Activated gamma-delta T cell (primary cell): ENCODE data around the gene EYA4.

ENCODE experiments used
- DNase-seq: peaks from one replicate; lab custom pipeline; 2025; lab: John Stamatoyannopoulos, UW

Gene EYA4

GRCh38 chr6:133289733-133290306 lies 48.7 kb downstream of the EYA4 start:
- DNase-seq = no peak

GRCh38 chr6:133290930-133291329 lies 49.8 kb downstream of the EYA4 start:
- no peak for DNase-seq

- DNase-seq = no peak
These were observed 50.5 kb downstream of the EYA4 start for GRCh38 chr6:133291671-133292070.

GRCh38 chr6:133297657-133298056 lies 56.5 kb downstream of the EYA4 start:
- DNase-seq = no peak

GRCh38 chr6:133298335-133298734 lies 57.2 kb downstream of the EYA4 start:
- no peak for DNase-seq

GRCh38 chr6:133298801-133299200 lies 57.6 kb downstream of the EYA4 start:
- DNase-seq = no peak

GRCh38 chr6:133300896-133301295 lies 59.7 kb downstream of the EYA4 start:
- no peak for DNase-seq

- DNase-seq = no peak
These were observed 60.7 kb downstream of the EYA4 start for GRCh38 chr6:133301835-133302234.

- DNase-seq = no peak
These were observed 65.8 kb downstream of the EYA4 start for GRCh38 chr6:133306931-133307330.

GRCh38 chr6:133309579-133309978 lies 68.4 kb downstream of the EYA4 start:
- DNase-seq = no peak

- no peak for DNase-seq
These were observed 70.8 kb downstream of the EYA4 start for GRCh38 chr6:133312006-133312405.

GRCh38 chr6:133313068-133313467 lies 71.9 kb downstream of the EYA4 start:
- no peak for DNase-seq

GRCh38 chr6:133314947-133315346 lies 73.8 kb downstream of the EYA4 start:
- DNase-seq = no peak

GRCh38 chr6:133315811-133316210 lies 74.7 kb downstream of the EYA4 start:
- DNase-seq = no peak

GRCh38 chr6:133317704-133318103 lies 76.5 kb downstream of the EYA4 start:
- DNase-seq = no peak

GRCh38 chr6:133326584-133326983 lies 85.4 kb downstream of the EYA4 start:
- no peak for DNase-seq

GRCh38 chr6:133333852-133334251 lies 92.7 kb downstream of the EYA4 start:
- DNase-seq = no peak

- no peak for DNase-seq
These were observed 96.2 kb downstream of the EYA4 start for GRCh38 chr6:133337308-133337707.

- DNase-seq = no peak
These were observed 98.6 kb downstream of the EYA4 start for GRCh38 chr6:133339543-133340384.

GRCh38 chr6:133340557-133340956 lies 99.4 kb downstream of the EYA4 start:
- no peak for DNase-seq

GRCh38 chr6:133341607-133342158 lies 100.5 kb downstream of the EYA4 start:
- no peak for DNase-seq

GRCh38 chr6:133343220-133343619 lies 102.1 kb downstream of the EYA4 start:
- DNase-seq = no peak

- no peak for DNase-seq
These were observed 107.7 kb downstream of the EYA4 start for GRCh38 chr6:133348846-133349245.
